HG03064 (cell line): ENCODE results near the gene CLIC1.
A peak's percentile ranks its signal among the peaks of the same experiment; 100 is the strongest.

Experiments used
- ATAC-seq: cut with Tn5 transposase; IDR thresholded peaks from one replicate; pipeline ENCODE4 v1.9.1; 2021; ENCODE audit warnings: low read depth; ENCODE audit not compliant: unreplicated experiment

Gene CLIC1

GRCh38 chr6:31707701-31708100 is 28.6 kb downstream of the CLIC1 start:
- ATAC-seq: no peak

GRCh38 chr6:31706599-31706998 is 29.7 kb downstream of the CLIC1 start, which contains the start of gene LY6G6F:
Gene LY6G6F (plus strand): TSS chr6:31706866. CDS start chr6:31706907, 41 bp downstream.
- no peak for ATAC-seq

- no peak for ATAC-seq
These were observed 30.4 kb downstream of the CLIC1 start for GRCh38 chr6:31705931-31706330.

- peak; percentile 80 for ATAC-seq
These were observed 33.3 kb downstream of the CLIC1 start, which contains the start of gene ABHD16A for GRCh38 chr6:31702819-31703716. Gene ABHD16A (minus strand): TSS chr6:31703324. CDS start chr6:31703281, 43 bp downstream.

GRCh38 chr6:31702405-31702818 is 33.9 kb downstream of the CLIC1 start:
- ATAC-seq: no peak

GRCh38 chr6:31701666-31702404 is 34.5 kb downstream of the CLIC1 start:
- ATAC-seq: no peak

GRCh38 chr6:31700740-31701401 is 35.5 kb downstream of the CLIC1 start:
- ATAC-seq: no peak

GRCh38 chr6:31697555-31697954 is 38.8 kb downstream of the CLIC1 start:
- no peak for ATAC-seq

GRCh38 chr6:31693535-31693934 is 42.8 kb downstream of the CLIC1 start:
- ATAC-seq: no peak

- no peak for ATAC-seq
These were observed 43.4 kb downstream of the CLIC1 start for GRCh38 chr6:31692886-31693285.

- ATAC-seq: no peak
These were observed 44.0 kb downstream of the CLIC1 start for GRCh38 chr6:31692353-31692752.

- no peak for ATAC-seq
These were observed 44.7 kb downstream of the CLIC1 start for GRCh38 chr6:31691564-31692108.

- no peak for ATAC-seq
These were observed 45.3 kb downstream of the CLIC1 start for GRCh38 chr6:31691078-31691463.

GRCh38 chr6:31690231-31691077 is 45.9 kb downstream of the CLIC1 start:
- ATAC-seq: no peak

- no peak for ATAC-seq
These were observed 46.9 kb downstream of the CLIC1 start for GRCh38 chr6:31689249-31690110.

GRCh38 chr6:31687860-31688693 is 48.3 kb downstream of the CLIC1 start:
- no peak for ATAC-seq

- no peak for ATAC-seq
These were observed 49.0 kb downstream of the CLIC1 start for GRCh38 chr6:31687321-31687720.

- no peak for ATAC-seq
These were observed 49.8 kb downstream of the CLIC1 start for GRCh38 chr6:31686483-31686882.
